ENCODE measurements around the gene MLLT1. TPM values are rescaled to one million over a fixed set of nuclear protein-coding genes. Genes with fewer than 3 reads are reported as not detected.
A peak's percentile ranks its signal among the peaks of the same experiment; 100 is the strongest.

The MLLT1 gene
- total RNA-seq, 1 donor: 12.5 TPM

DNA sequence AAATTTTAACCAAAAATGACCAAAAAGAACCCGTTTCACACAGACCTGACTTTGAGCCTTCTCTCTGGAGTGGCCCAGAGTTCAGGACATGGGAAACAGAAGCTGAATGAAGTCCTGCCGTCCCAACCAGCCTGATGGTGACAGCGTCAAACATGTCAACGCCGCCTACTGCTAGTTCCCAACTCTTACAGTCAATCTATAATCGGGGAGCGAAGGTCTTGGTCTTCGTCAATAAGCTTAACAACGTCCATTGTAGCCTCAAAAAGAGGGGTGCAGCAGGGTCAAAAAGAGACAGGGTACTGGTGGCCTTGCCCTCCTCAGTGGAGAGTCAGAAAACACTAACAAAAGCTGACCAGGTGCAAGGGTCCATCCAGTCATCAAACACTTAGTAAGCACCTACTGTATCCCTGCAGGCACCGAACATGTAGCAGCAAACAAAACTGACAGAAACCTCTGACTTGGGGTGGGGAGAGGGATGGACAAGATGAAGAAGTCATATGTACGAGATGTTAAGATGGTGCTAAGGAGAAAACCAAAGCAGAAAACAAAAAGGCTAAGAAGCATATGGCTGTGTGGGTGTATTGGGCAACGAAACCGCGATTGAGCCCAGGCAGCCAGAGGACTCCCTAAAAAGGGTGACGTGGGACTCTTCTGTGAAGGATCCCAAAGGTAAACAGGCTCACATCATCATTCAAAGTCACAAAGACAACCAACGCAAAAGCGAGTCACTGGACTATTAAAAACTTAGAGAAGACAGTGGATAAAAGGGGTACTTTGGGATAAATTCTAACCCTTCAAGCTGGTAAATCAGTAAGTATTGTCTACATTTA lies 12.0 kb downstream of the MLLT1 start:
- DNase-seq (ENCODE audit: low read depth): peak; percentile 62
- no peak overlapping the region for H3K4me3 ChIP-seq (ENCODE audit: low read depth, low read length)
- TF ChIP-seq, protein P1, sequence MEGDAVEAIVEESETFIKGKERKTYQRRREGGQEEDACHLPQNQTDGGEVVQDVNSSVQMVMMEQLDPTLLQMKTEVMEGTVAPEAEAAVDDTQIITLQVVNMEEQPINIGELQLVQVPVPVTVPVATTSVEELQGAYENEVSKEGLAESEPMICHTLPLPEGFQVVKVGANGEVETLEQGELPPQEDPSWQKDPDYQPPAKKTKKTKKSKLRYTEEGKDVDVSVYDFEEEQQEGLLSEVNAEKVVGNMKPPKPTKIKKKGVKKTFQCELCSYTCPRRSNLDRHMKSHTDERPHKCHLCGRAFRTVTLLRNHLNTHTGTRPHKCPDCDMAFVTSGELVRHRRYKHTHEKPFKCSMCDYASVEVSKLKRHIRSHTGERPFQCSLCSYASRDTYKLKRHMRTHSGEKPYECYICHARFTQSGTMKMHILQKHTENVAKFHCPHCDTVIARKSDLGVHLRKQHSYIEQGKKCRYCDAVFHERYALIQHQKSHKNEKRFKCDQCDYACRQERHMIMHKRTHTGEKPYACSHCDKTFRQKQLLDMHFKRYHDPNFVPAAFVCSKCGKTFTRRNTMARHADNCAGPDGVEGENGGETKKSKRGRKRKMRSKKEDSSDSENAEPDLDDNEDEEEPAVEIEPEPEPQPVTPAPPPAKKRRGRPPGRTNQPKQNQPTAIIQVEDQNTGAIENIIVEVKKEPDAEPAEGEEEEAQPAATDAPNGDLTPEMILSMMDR (IDR thresholded peaks at IDR 0.05; ENCODE audit: insufficient read depth, low read depth, low read length): no peak

DNA sequence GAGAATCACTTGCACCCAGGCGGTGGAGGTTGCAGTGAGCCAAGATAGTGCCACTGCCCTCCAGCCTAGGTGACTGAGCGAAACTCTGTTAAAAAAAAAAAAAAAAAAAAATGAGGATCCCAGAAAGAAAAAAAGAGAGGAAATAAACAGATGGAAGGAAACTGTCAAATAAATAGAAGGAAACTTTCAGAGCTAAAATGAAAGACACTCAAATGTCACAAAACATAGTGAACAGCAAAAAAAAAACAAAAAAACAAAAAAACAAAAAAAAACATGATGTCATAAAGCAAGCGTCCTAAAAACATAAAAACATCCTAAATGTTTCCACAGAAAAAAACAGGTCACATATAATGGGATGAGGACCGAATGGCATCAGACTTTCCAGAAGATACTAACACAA lies 15.0 kb downstream of the MLLT1 start:
- H3K4me3 ChIP-seq (ENCODE audit: low read depth, low read length): no peak overlapping the region
- no peak for DNase-seq (ENCODE audit: low read depth)
- TF ChIP-seq, protein P1 (IDR thresholded peaks at IDR 0.05; ENCODE audit: insufficient read depth, low read depth, low read length): no peak

DNA sequence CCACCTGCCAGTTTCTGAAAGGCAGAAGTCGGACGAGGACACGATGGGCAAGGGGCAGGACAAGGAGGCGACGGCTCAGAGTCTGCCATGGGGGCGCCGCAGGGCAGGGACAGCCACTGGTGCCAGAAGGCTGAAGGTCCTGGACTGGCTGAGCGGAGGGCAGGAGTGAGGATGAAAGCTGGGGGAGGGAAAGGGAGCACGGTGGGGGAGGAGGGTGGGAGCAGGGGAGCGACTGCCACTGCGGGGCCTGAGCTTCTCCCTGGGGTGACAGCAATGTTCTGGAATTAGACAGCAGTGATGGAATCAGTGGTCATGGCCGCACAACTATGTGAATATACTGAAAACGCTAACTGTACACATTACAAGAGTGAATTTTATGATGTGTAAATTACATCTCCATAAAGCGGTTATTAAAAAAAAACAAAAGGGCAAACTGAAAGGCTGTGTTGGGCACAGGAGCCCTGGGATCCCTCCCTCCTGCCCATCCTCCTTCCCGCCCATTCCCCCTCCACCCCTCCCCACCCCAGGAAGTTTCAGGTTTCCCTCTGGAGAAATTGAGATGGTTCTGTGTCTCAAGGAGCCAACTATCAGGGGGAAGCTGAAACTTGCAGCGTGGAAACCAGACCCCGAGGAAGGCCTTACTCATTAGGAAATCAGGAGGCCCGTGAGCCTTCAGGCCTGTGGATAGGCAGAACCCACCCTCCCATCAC lies 15.9 kb downstream of the MLLT1 start:
- DNase-seq (ENCODE audit: low read depth): peak; percentile 48
- no peak overlapping the region for H3K4me3 ChIP-seq (ENCODE audit: low read depth, low read length)
- TF ChIP-seq, protein P1 (IDR thresholded peaks at IDR 0.05; ENCODE audit: insufficient read depth, low read depth, low read length): no peak

DNA sequence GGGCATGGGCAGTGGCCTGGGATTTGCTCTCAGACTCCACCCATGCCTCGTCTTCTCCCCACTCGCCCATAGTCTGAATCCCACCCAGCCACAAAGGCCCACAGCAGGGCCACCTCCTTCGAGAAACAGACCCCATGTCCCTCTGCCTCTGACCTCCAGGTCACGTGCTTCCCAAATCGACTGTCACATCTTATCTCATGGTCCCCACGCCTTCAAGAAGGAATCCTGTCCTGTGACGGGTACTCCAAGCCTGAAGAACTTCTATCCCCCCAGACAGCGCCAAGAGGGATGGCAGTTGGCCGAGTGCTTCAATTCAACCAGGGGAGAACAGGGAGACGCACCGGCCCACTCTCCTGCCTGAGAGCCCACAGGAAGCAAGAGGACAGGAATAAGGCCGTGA lies 16.5 kb downstream of the MLLT1 start:
- H3K4me3 ChIP-seq (ENCODE audit: low read depth, low read length): no peak overlapping the region
- no peak for DNase-seq (ENCODE audit: low read depth)
- TF ChIP-seq, protein P1 (IDR thresholded peaks at IDR 0.05; ENCODE audit: insufficient read depth, low read depth, low read length): no peak

DNA sequence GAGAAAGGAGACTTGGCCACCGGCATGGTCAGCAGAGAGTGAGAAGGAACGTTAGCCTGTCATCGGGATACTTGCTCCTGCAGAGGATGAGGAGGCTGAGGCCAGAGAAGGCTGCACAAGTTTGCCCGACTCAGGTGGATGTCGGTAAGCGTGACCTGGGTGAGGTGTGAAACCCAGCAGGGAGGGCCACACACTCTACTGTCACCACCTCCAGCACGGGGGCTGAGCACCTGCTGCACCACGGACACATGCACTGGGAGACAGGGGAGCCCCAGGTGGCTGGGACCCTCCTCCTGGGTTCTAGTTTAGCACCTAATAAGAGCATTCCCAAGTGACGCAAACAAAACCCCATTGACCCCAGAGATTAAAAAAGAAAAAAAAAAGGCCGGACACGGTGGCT lies 17.3 kb downstream of the MLLT1 start:
- no peak overlapping the region for H3K4me3 ChIP-seq (ENCODE audit: low read depth, low read length)
- no peak for DNase-seq (ENCODE audit: low read depth)
- TF ChIP-seq, protein P1 (IDR thresholded peaks at IDR 0.05; ENCODE audit: insufficient read depth, low read depth, low read length): no peak

DNA sequence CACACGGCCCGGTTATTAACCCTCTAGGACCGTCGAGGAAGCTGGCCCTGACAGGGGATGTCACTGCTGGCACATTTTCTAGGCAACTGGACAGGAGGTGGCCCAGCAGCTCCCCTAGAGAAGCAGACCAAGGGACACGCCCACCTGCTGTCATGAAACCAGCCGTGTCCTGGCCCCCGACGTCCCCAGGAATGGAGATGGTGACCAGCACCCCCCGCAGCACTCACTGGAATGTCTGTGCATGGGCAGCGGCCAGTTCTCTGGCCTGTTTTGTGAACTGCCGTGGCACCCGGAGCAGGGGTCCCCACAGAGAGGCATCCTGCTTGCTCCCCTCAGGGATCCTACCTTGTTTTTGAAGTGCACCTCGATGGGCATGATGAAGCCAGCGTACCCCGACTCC lies 17.9 kb downstream of the MLLT1 start:
- TF ChIP-seq, protein P1 (IDR thresholded peaks at IDR 0.05; ENCODE audit: insufficient read depth, low read depth, low read length): no peak
- DNase-seq (ENCODE audit: low read depth): no peak

More for the DNA sequence above, 17.9 kb downstream of the MLLT1 start:
- no peak overlapping the region for H3K4me3 ChIP-seq (ENCODE audit: low read depth, low read length)
